ENCODE results near the gene BCAM.

BCAM gene

DNA sequence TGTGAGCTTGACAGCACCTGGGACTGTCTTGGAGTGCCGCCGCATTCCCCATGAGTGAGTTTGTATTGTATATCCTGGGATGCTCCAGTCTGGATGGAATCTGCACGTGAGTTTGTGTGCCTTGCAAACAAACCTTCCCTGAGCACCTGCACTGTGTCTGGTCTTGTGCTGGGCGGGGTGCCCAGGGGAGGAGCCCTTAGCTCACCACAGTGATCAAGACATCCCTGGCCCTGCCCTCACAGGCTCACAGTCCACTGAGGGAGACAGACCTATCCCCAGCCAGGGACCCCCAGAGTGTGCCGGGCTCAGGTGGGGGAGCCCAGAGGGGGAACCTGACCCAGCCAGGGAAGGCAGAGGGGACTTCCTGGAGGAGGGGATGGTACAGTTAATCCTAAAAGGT is 1.7 kb upstream of the BCAM start:
- TF ChIP-seq, protein P1, sequence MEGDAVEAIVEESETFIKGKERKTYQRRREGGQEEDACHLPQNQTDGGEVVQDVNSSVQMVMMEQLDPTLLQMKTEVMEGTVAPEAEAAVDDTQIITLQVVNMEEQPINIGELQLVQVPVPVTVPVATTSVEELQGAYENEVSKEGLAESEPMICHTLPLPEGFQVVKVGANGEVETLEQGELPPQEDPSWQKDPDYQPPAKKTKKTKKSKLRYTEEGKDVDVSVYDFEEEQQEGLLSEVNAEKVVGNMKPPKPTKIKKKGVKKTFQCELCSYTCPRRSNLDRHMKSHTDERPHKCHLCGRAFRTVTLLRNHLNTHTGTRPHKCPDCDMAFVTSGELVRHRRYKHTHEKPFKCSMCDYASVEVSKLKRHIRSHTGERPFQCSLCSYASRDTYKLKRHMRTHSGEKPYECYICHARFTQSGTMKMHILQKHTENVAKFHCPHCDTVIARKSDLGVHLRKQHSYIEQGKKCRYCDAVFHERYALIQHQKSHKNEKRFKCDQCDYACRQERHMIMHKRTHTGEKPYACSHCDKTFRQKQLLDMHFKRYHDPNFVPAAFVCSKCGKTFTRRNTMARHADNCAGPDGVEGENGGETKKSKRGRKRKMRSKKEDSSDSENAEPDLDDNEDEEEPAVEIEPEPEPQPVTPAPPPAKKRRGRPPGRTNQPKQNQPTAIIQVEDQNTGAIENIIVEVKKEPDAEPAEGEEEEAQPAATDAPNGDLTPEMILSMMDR (IDR thresholded peaks at IDR 0.05; ENCODE audit: low read length): no peak
- TF ChIP-seq EZH2 (IDR thresholded peaks at IDR 0.05; ENCODE audit: borderline replicate concordance, low read length): no peak
- no peaks in the 10 kb centered on the region for H3K79me2 ChIP-seq (ENCODE audit: insufficient read depth, low read length)
- no peak overlapping the region for H3K4me3 ChIP-seq (ENCODE audit: low read depth, low read length, poor library complexity, severe bottlenecking)
- H3K4me1 ChIP-seq (ENCODE audit: insufficient read depth, low read length, severe bottlenecking): peaks cover 3% of the 10 kb centered on the region
- no peaks in the 10 kb centered on the region for H3F3A ChIP-seq (ENCODE audit: insufficient read depth, low read length)
- no peak overlapping the region for H2AFZ ChIP-seq (ENCODE audit: low read length)
- H3K9me2 ChIP-seq (ENCODE audit: low read depth, low read length): no peaks in the 10 kb centered on the region
- peaks cover 6% of the 10 kb centered on the region; the same call in 1 of the 2 replicates for H3K27me3 ChIP-seq (ENCODE audit: insufficient read depth, low read length)
- no peak overlapping the region for H3K27ac ChIP-seq (ENCODE audit: low read depth, low read length, poor library complexity, severe bottlenecking)
- H4K20me1 ChIP-seq (ENCODE audit: insufficient read depth, low read length): no peaks in the 10 kb centered on the region
- no peaks in the 10 kb centered on the region for H3K36me3 ChIP-seq (ENCODE audit: insufficient read depth, low read length)
- H3K9me3 ChIP-seq (ENCODE audit: low read length): no peaks in the 10 kb centered on the region
- H3K4me2 ChIP-seq (ENCODE audit: low read length): no peak overlapping the region
- no peak overlapping the region for H3K9ac ChIP-seq (ENCODE audit: low read length)

DNA sequence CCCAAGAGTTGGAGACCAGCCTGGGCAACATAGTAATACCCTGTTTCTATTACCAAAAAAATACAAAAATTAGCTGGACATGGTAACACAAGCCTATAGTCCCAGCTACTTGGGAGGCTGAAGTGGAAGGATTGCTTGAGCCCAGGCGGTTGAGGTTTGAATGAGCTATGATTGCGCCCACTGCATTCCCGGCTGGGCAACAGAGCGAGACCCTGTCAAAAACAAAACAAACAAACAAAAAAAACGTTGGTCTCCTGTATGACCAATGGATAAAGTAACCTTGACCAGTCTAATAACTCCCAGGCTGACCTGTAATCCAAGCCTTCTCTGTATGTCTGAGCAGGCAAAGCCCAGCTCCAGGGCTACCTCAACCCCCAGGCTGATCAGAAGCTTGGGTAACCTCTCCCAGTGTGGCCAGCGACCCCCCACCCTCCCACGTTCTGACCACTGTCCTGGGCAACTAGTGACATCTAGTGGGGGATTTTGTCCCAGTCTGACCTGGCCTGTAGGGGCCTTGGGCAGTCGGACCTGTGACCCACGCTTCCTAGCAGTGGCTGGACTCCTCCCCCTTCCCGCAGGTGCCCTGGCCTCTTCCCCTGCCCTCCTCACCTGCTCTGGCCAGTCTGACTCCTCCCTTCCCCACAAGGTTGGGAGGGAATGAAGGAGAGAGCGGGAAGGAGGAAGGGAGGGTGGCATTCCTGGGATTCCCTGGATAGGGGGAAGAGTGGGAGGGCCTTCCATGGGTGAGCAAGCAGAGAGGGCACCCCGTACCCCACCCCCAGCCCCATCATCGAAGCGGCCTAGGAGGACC is 1.0 kb upstream of the BCAM start:
- no peak for TF ChIP-seq EZH2 (IDR thresholded peaks at IDR 0.05; ENCODE audit: borderline replicate concordance, low read length)
- TF ChIP-seq, protein P1 (IDR thresholded peaks at IDR 0.05; ENCODE audit: low read length): peak; percentile 40

DNA sequence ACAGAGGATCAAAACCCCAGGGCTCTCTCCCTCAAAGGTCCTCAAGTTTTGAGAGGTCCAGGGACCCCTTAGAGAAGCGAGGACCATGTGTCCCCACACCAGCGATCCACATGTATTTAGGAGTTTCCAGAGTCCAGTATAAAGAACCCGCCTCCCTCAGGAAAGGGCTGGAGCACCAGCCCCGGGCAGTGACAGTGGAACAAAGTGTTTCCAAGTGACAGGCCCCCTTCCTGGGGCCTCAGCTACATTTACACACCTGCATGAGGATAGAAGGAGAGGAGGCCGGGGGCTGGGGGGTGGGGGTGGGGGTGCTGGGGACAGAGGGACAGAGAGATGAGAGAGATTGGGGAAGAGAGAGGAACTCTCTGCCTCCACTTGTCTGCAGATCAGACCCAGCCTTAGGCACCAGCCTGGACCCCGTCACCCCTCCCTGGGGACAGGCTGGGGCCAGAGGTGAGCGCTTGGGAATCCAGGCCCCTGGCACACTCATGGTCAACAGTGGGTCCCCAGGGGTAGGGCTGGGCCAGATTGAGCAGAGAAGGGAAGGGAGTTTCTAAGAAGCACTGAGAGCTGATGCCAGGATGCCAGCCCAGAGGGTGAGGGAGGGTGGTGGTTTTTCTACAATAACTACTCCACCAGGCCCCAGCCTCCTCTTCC is 802 bp downstream of the BCAM start:
- Histone ChIP-seq H3K27me3 (ENCODE audit: insufficient read depth, low read length) (0 out of 2 replicates have a peak, but pooled peaks cover 6% of the 10 kb centered on the region), H4K20me1 (ENCODE audit: insufficient read depth, low read length) (no peaks in the 10 kb centered on the region), H3K9me3 (ENCODE audit: low read length) (no peaks in the 10 kb centered on the region), H2AFZ (ENCODE audit: low read length) (no peak overlapping the region), H3K36me3 (ENCODE audit: insufficient read depth, low read length) (no peaks in the 10 kb centered on the region), H3K4me3 (ENCODE audit: low read depth, low read length, poor library complexity, severe bottlenecking) (no peak overlapping the region), H3K4me2 (ENCODE audit: low read length) (no peak overlapping the region), H3K4me1 (ENCODE audit: insufficient read depth, low read length, severe bottlenecking) (peaks cover 3% of the 10 kb centered on the region), H3K79me2 (ENCODE audit: insufficient read depth, low read length) (no peaks in the 10 kb centered on the region), H3F3A (ENCODE audit: insufficient read depth, low read length) (no peaks in the 10 kb centered on the region), H3K9ac (ENCODE audit: low read length) (no peak overlapping the region), H3K9me2 (ENCODE audit: low read depth, low read length) (no peaks in the 10 kb centered on the region), H3K27ac (ENCODE audit: low read depth, low read length, poor library complexity, severe bottlenecking) (no peak overlapping the region)
- TF ChIP-seq, protein P1 (IDR thresholded peaks at IDR 0.05; ENCODE audit: low read length): no peak
- no peak for TF ChIP-seq EZH2 (IDR thresholded peaks at IDR 0.05; ENCODE audit: borderline replicate concordance, low read length)

More for the DNA sequence above, 1.0 kb upstream of the BCAM start:
- Histone ChIP-seq H4K20me1 (ENCODE audit: insufficient read depth, low read length) (no peaks in the 10 kb centered on the region), H3K79me2 (ENCODE audit: insufficient read depth, low read length) (no peaks in the 10 kb centered on the region), H3K4me1 (ENCODE audit: insufficient read depth, low read length, severe bottlenecking) (peaks cover 3% of the 10 kb centered on the region), H3K27me3 (ENCODE audit: insufficient read depth, low read length) (0 out of 2 replicates have a peak, but pooled peaks cover 6% of the 10 kb centered on the region), H3K9ac (ENCODE audit: low read length) (no peak overlapping the region), H3K4me2 (ENCODE audit: low read length) (no peak overlapping the region), H3K9me2 (ENCODE audit: low read depth, low read length) (no peaks in the 10 kb centered on the region), H3F3A (ENCODE audit: insufficient read depth, low read length) (no peaks in the 10 kb centered on the region), H3K4me3 (ENCODE audit: low read depth, low read length, poor library complexity, severe bottlenecking) (no peak overlapping the region), H3K9me3 (ENCODE audit: low read length) (no peaks in the 10 kb centered on the region), H3K27ac (ENCODE audit: low read depth, low read length, poor library complexity, severe bottlenecking) (no peak overlapping the region), H3K36me3 (ENCODE audit: insufficient read depth, low read length) (no peaks in the 10 kb centered on the region), H2AFZ (ENCODE audit: low read length) (no peak overlapping the region)
